K562 (cell line): Measurements from ENCODE around the gene PARD3. TPM values are rescaled to one million over a fixed set of nuclear protein-coding genes. Genes with fewer than 3 reads are reported as not detected.

ENCODE experiments used
- ATAC-seq: fragments of 200-7000 bp; cut with Tn5 transposase; 3 replicates; pipeline ENCODE4 v1.9.1; 2020; ENCODE audit warnings: moderate library complexity
- BruUV-seq: library from RNA; stranded (reverse); fragments of 400-500 nt; replicated peaks from 2 replicates; lab custom pipeline; 2021; lab: Mats Ljungman, UMichigan
- CTCF ChIA-PET: fragments of 300-600 bp; formaldehyde crosslinking; extraction: SDS; loops from one replicate; lab custom pipeline; 2021; ENCODE audit warnings: low intra/inter-chr PET ratio; lab: Yijun Ruan, JAX
- POLR2A ChIA-PET: fragments of 300-600, 350-650 bp; sonication (Branson Sonifier 250); formaldehyde crosslinking; extraction: SDS; loops from one replicate; lab custom pipeline; 2021; ENCODE audit warnings: antibody characterized with exemption, inconsistent platforms; lab: Yijun Ruan, JAX
- DNase-seq, 4 experiments: peaks; one replicate each; pipeline versions ENCODE4 v3.0.0 to v3.0.0-alpha.2; 2011 to 2018; ENCODE audit warnings: low spot score in 3 of 4, mixed read lengths in 3 of 4; ENCODE audit errors: extremely low read depth in 1 of 4
- FAIRE-seq: peaks from 2 replicates; lab custom pipeline; 2011; peaks lifted over from hg19 to GRCh38; lab: Jason Lieb, UNC
- H2AFZ ChIP-seq: 2 replicates; pipeline ENCODE4 v1.6.0; 2011; ENCODE audit warnings: low read depth, low read length, control low read depth, inconsistent platforms
- H3K27ac ChIP-seq: fragments of 200-600 bp; 3 replicates; pipeline ENCODE4 v1.8.0; 2011; ENCODE audit warnings: low read depth, mild to moderate bottlenecking, control low read depth, inconsistent platforms, low read length, moderate library complexity, mixed read lengths; ENCODE audit errors: extremely low read depth
- H3K27me3 ChIP-seq, 2 experiments: fragments of 300-600 bp in 1 of 2; 2 replicates in 1 of 2; 3 replicates in 1 of 2; pipeline versions ENCODE4 v1.6.0 to v1.8.0; 2011; ENCODE audit warnings: inconsistent platforms in 2 of 2, low read length in 2 of 2, mild to moderate bottlenecking in 1 of 2, mixed read lengths in 1 of 2, moderate library complexity in 1 of 2; ENCODE audit not compliant: control insufficient read depth in 2 of 2, insufficient read depth in 2 of 2
- H3K36me3 ChIP-seq: fragments of 300-600 bp; 3 replicates; pipeline ENCODE4 v1.8.0; 2011; ENCODE audit warnings: mild to moderate bottlenecking, low read length, inconsistent platforms; ENCODE audit not compliant: control insufficient read depth, insufficient read depth
- H3K4me1 ChIP-seq, 2 experiments: fragments of 200-600 bp in 1 of 2; replicated peaks in 1 of 2; 2 replicates in 1 of 2; 3 replicates in 1 of 2; pipeline versions ENCODE4 v1.5.1 to v1.8.0; 2011; ENCODE audit warnings: inconsistent platforms in 2 of 2, low read length in 2 of 2, mild to moderate bottlenecking in 1 of 2, mixed read lengths in 1 of 2, moderate library complexity in 1 of 2; ENCODE audit not compliant: control insufficient read depth in 2 of 2, insufficient read depth in 2 of 2
- H3K4me2 ChIP-seq: 2 replicates; pipeline ENCODE4 v1.6.1; 2011; ENCODE audit warnings: low read length, control low read depth, inconsistent platforms, mixed read lengths; ENCODE audit not compliant: insufficient read depth
- H3K4me3 ChIP-seq: fragments of 200-600 bp; sonication (generic), shearing (Covaris generic); 2 replicates; pipeline ENCODE4 v1.5.1; 2016; ENCODE audit warnings: control low read depth, inconsistent platforms
- H3K79me2 ChIP-seq: fragments of 200-600 bp; 3 replicates; pipeline ENCODE4 v1.8.0; 2011; ENCODE audit warnings: low read length, inconsistent platforms; ENCODE audit not compliant: control insufficient read depth, insufficient read depth
- H3K9ac ChIP-seq, 2 experiments: 2 replicates each; pipeline versions ENCODE4 v1.6.0 to v1.6.1; 2011; ENCODE audit warnings: low read depth in 2 of 2, low read length in 2 of 2, control low read depth in 1 of 2, inconsistent platforms in 1 of 2, mild to moderate bottlenecking in 1 of 2, mixed read lengths in 1 of 2; ENCODE audit not compliant: insufficient read depth in 1 of 2
- H3K9me1 ChIP-seq: one replicate; pipeline ENCODE4 v1.6.0; 2011; ENCODE audit warnings: inconsistent platforms, mild to moderate bottlenecking, low read length, moderate library complexity; ENCODE audit not compliant: control insufficient read depth, insufficient read depth
- H3K9me3 ChIP-seq: replicated peaks from 2 replicates; pipeline ENCODE4 v1.5.1; 2011; ENCODE audit warnings: low read depth, low read length, inconsistent platforms; ENCODE audit not compliant: control insufficient read depth, insufficient read depth
- H4K20me1 ChIP-seq: replicated peaks from 2 replicates; pipeline ENCODE4 v1.6.1; 2011; ENCODE audit warnings: low read length, inconsistent platforms, mixed read lengths; ENCODE audit not compliant: control insufficient read depth, insufficient read depth
- BCOR ChIP-seq: fragments of 450-650 bp; IDR thresholded peaks from 2 replicates; pipeline ENCODE4 v1.6.1; 2016
- ELF4 ChIP-seq: fragments of 450-650 bp; formaldehyde crosslinking; IDR thresholded peaks from 2 replicates; pipeline ENCODE4 v1.4.0; 2022; ENCODE audit warnings: missing genetic modification characterization
- EZH2 ChIP-seq: IDR thresholded peaks from 2 replicates; pipeline ENCODE4 v1.6.1; 2012; ENCODE audit warnings: low read depth, mild to moderate bottlenecking, inconsistent platforms, low read length, borderline replicate concordance
- FOXP1 ChIP-seq: sonication (generic); formaldehyde crosslinking; IDR thresholded peaks from 2 replicates; pipeline ENCODE4 v1.8.0; 2022; ENCODE audit warnings: mild to moderate bottlenecking, missing genetic modification reagents
- MEF2D ChIP-seq: conservative IDR thresholded peaks from 2 replicates; pipeline ENCODE4 v1.6.1; 2016; ENCODE audit warnings: low read depth, missing genetic modification characterization, missing compliant biosample characterization
- NR0B1 ChIP-seq: fragments of 450-650 bp; IDR thresholded peaks from one replicate; pipeline ENCODE4 v1.6.1; 2018; ENCODE audit warnings: mild to moderate bottlenecking, moderate library complexity; ENCODE audit not compliant: partially characterized antibody
- RB1 ChIP-seq: fragments of 450-650 bp; IDR thresholded peaks from 2 replicates; pipeline ENCODE4 v1.6.1; 2017; ENCODE audit warnings: low read depth, mild to moderate bottlenecking
- RBM15 ChIP-seq: fragments of 200-400 bp; formaldehyde crosslinking; IDR thresholded peaks from 2 replicates; pipeline ENCODE4 v1.6.1; 2018; ENCODE audit warnings: mild to moderate bottlenecking, low read length, moderate library complexity; ENCODE audit not compliant: insufficient read depth
- RNF2 ChIP-seq: sonication (generic); IDR thresholded peaks from 2 replicates; pipeline ENCODE4 v1.6.1; 2016
- ZNF124 ChIP-seq: sonication (generic); formaldehyde crosslinking; IDR thresholded peaks from 2 replicates; pipeline ENCODE4 v1.8.1; 2022; ENCODE audit warnings: missing genetic modification reagents
- ZNF274 ChIP-seq: IDR thresholded peaks from 2 replicates; pipeline ENCODE4 v1.6.1; 2011; ENCODE audit warnings: low read depth, mild to moderate bottlenecking, low read length, moderate library complexity, borderline replicate concordance
- ZNF764 ChIP-seq: fragments of 250-450 bp; sonication (Bioruptor Pico); IDR thresholded peaks from 2 replicates; pipeline ENCODE4 v1.4.0; 2020; ENCODE audit warnings: low read depth, mild to moderate bottlenecking, moderate library complexity
- ZNF785 ChIP-seq: fragments of 250-450 bp; sonication (Bioruptor Pico); IDR thresholded peaks from 2 replicates; pipeline ENCODE4 v1.4.0; 2020; ENCODE audit warnings: mild to moderate bottlenecking
- WGBS: fragments of 100-300 bp; shearing (Covaris generic); methylation state at CpG from one replicate; pipeline ENCODE4 v1.1.6; 2016; ENCODE audit warnings: low coverage, mixed read lengths; ENCODE audit not compliant: insufficient coverage; ENCODE audit errors: missing lambda C conversion rate; 5-methylcytosine and 5-hydroxymethylcytosine counted together
- in situ Hi-C: fragments of 300-500 bp; cut with MboI; formaldehyde crosslinking; loops from 4 replicates; pipeline ENCODE4 v1.15.0; 2018; ENCODE audit warnings: inconsistent platforms, mixed read lengths
- intact Hi-C: fragments of 100-400 bp; cut with micrococcal nuclease; formaldehyde crosslinking; loops from 2 replicates; pipeline ENCODE4 v1.14.2; 2022
- polyA plus RNA-seq, 8 experiments: library from polyadenylated mRNA; depleted of rRNA in 4 of 8; stranded (reverse) in 5 of 8; unstranded in 3 of 8; fragments of >200 nt; fragmentation: Nextera tagmentation in 2 of 8; fragmentation: Illumina TruSeq in 1 of 8; extraction: Ambion mirVana in 2 of 8; extraction: Trizol in 1 of 8; gene quantifications; 2 replicates each; pipeline versions ENCODE4 v1.2.1 to v1.2.3, GENCODE V29; 2011 to 2014; ENCODE audit warnings: inconsistent platforms in 1 of 8, missing spikeins in 1 of 8
- total RNA-seq, 7 experiments: library from RNA; depleted of rRNA in 6 of 7; stranded (reverse); fragments of >200 nt in 6 of 7; fragmentation: Illumina TruSeq in 2 of 7; extraction: Trizol in 2 of 7; gene quantifications; 2 replicates each; pipeline versions ENCODE4 v1.2.1 to v1.2.3, GENCODE V29; 2011 to 2021; ENCODE audit warnings: low replicate concordance in 1 of 7

PARD3 gene
- total and polyA plus RNA-seq, 9 of the 15 experiments (the other 6 are each of a cell fraction or from before 2014, with no cell fraction given) = 2.7 to 11.7 (median 7.7) TPM

- CTCF ChIA-PET = no interaction called here
- no peaks in the 10 kb centered on the region for H3K36me3 ChIP-seq
- 1% methylated on average over 8 of the region's 8 CpGs for WGBS
- BruUV-seq = no TSS peak
- H3K9me1 ChIP-seq = no peaks in the 10 kb centered on the region
- H3K27ac ChIP-seq = no peak overlapping the region
- no peaks in the 10 kb centered on the region for H3K4me1 ChIP-seq
- FAIRE-seq (no peak), ATAC-seq (no peak), DNase-seq (no peak)
- POLR2A ChIA-PET = interaction anchor here (0.7 kb wide), 1 partner anchor 326 kb away, joined by 4 read pairs; no protein-coding TSS in a partner anchor
- H3K27me3 ChIP-seq = peaks cover 4 to 18% of the 10 kb centered on the region in 2 experiments; a peak in 3 of 5 replicates
- no peak overlapping the region for H3K4me2 ChIP-seq
- no peaks in the 10 kb centered on the region for H3K79me2 ChIP-seq
- in situ Hi-C loops (no loop called here), intact Hi-C loops (no loop called here)
- TF ChIP-seq FOXP1 = no peak
- no peak for TF ChIP-seq ZNF124 (CRISPR knock-in tag)
- TF ChIP-seq ZNF764 (CRISPR knock-in tag) = no peak
- TF ChIP-seq MEF2D (tag) = no peak
- no peak for TF ChIP-seq BCOR
- no peak for TF ChIP-seq RB1
- no peak for TF ChIP-seq ZNF785 (CRISPR knock-in tag)
- no peak for TF ChIP-seq ZNF274
- no peak for TF ChIP-seq EZH2
- no peak for TF ChIP-seq NR0B1
- no peak for TF ChIP-seq RNF2
- TF ChIP-seq RBM15 = no peak
- no peak for TF ChIP-seq ELF4
- no peaks in the 10 kb centered on the region for H4K20me1 ChIP-seq
- H3K9me3 ChIP-seq = no peaks in the 10 kb centered on the region
- H2AFZ ChIP-seq = no peak overlapping the region
- no peak overlapping the region for H3K9ac ChIP-seq
- H3K4me3 ChIP-seq = no peak overlapping the region
Measured at GRCh38 chr10:34858003-34858402, 42.9 kb upstream of the PARD3 start.
